K562 (cell line): Measurements from ENCODE around the gene TMEM107. TPM values are rescaled to one million over a fixed set of nuclear protein-coding genes. Genes with fewer than 3 reads are reported as not detected.

Experiments
- FOXK2 ChIP-seq, 2 experiments: fragments of 450-650 bp; IDR thresholded peaks in 1 of 2; conservative IDR thresholded peaks in 1 of 2; 2 replicates each; pipeline ENCODE4 v1.6.1; 2016; ENCODE audit warnings: low read depth in 2 of 2, mild to moderate bottlenecking in 1 of 2
- KHSRP ChIP-seq: fragments of 450-650 bp; IDR thresholded peaks from 2 replicates; pipeline ENCODE4 v1.6.1; 2017
- PHF8 ChIP-seq: fragments of 200-600 bp; sonication (generic); IDR thresholded peaks from 2 replicates; pipeline ENCODE4 v1.6.1; 2012; ENCODE audit warnings: mixed run types, mild to moderate bottlenecking, inconsistent platforms, low read length, moderate library complexity, borderline replicate concordance
- PTBP1 ChIP-seq: fragments of 200-400 bp; formaldehyde crosslinking; IDR thresholded peaks from 2 replicates; pipeline ENCODE4 v1.6.1; 2017; ENCODE audit warnings: low read depth, low read length
- RBM17 ChIP-seq: fragments of 200-400 bp; formaldehyde crosslinking; IDR thresholded peaks from 2 replicates; pipeline ENCODE4 v1.6.1; 2017; ENCODE audit warnings: low read depth, mild to moderate bottlenecking, low read length, borderline replicate concordance
- SREBF1 ChIP-seq: fragments of 150-350 bp; IDR thresholded peaks from 2 replicates; pipeline ENCODE4 v1.6.1; 2014; ENCODE audit warnings: antibody characterized with exemption, low read depth, low read length, borderline replicate concordance
- TEAD1 ChIP-seq, 2 experiments: fragments of 450-650 bp in 1 of 2; sonication (generic) in 1 of 2; formaldehyde crosslinking; IDR thresholded peaks; 2 replicates each; pipeline versions ENCODE4 v1.4.0 to v1.8.0; 2020 to 2022; ENCODE audit warnings: mild to moderate bottlenecking in 2 of 2, missing genetic modification reagents in 1 of 2
- ZBED1 ChIP-seq: IDR thresholded peaks from 2 replicates; pipeline ENCODE4 v1.6.1; 2014
- ZBTB2 ChIP-seq: fragments of 450-650 bp; IDR thresholded peaks from 2 replicates; pipeline ENCODE4 v1.6.1; 2016; ENCODE audit warnings: antibody characterized with exemption
- ZNF124 ChIP-seq: sonication (generic); formaldehyde crosslinking; IDR thresholded peaks from 2 replicates; pipeline ENCODE4 v1.8.1; 2022; ENCODE audit warnings: missing genetic modification reagents
- ZZZ3 ChIP-seq: fragments of 450-650 bp; IDR thresholded peaks from 2 replicates; pipeline ENCODE4 v1.6.1; 2016; ENCODE audit warnings: antibody characterized with exemption, mild to moderate bottlenecking, moderate library complexity
- polyA plus RNA-seq, 8 experiments: library from polyadenylated mRNA; depleted of rRNA in 4 of 8; stranded (reverse) in 5 of 8; unstranded in 3 of 8; fragments of >200 nt; fragmentation: Nextera tagmentation in 2 of 8; fragmentation: Illumina TruSeq in 1 of 8; extraction: Ambion mirVana in 2 of 8; extraction: Trizol in 1 of 8; gene quantifications; 2 replicates each; pipeline versions ENCODE4 v1.2.1 to v1.2.3, GENCODE V29; 2011 to 2014; ENCODE audit warnings: inconsistent platforms in 1 of 8, missing spikeins in 1 of 8
- total RNA-seq, 7 experiments: library from RNA; depleted of rRNA in 6 of 7; stranded (reverse); fragments of >200 nt in 6 of 7; fragmentation: Illumina TruSeq in 2 of 7; extraction: Trizol in 2 of 7; gene quantifications; 2 replicates each; pipeline versions ENCODE4 v1.2.1 to v1.2.3, GENCODE V29; 2011 to 2021; ENCODE audit warnings: low replicate concordance in 1 of 7
- TF ChIP-seq, protein P1 (sequence below): fragments of 200-400 bp; formaldehyde crosslinking; IDR thresholded peaks from 2 replicates; pipeline ENCODE4 v1.6.1; 2017; ENCODE audit warnings: mild to moderate bottlenecking, low read depth, low read length, moderate library complexity
- TF ChIP-seq, protein P2 (sequence below): conservative IDR thresholded peaks from 2 replicates; pipeline ENCODE4 v1.6.1; 2011; ENCODE audit warnings: low read depth, mild to moderate bottlenecking, low read length; ENCODE audit not compliant: control insufficient read depth
- TF ChIP-seq, protein P3 (sequence below): fragments of 250-450 bp; sonication (Bioruptor Pico); IDR thresholded peaks from 2 replicates; pipeline ENCODE4 v1.5.0; 2021; ENCODE audit warnings: mild to moderate bottlenecking, borderline replicate concordance

The TMEM107 gene
- total and polyA plus RNA-seq, 9 of the 15 experiments (the other 6 are each of a cell fraction or from before 2014, with no cell fraction given), result 7.1 to 26.2 (median 16.9) TPM

GRCh38 chr17:8173056-8173870 is 2.9 kb downstream of the TMEM107 start (continued):
- TF ChIP-seq SREBF1 (no peak), RBM17 (no peak), TEAD1 (CRISPR knock-in tag; IDR thresholded peaks at IDR 0.05) (peak; percentile 91 to 92), ZBTB2 (peak; percentile 89; the same call in 1 of the 2 replicates), PTBP1 (peak; percentile 85; the same call in 1 of the 2 replicates), ZBED1 (peak; percentile 100), FOXK2 (conservative IDR thresholded peaks at IDR 0.05 in 1 of 2, IDR thresholded peaks at IDR 0.05 in 1 of 2; ENCODE audit: low read depth in 2 of 2) (peak; percentile 50 to 83; a peak in 2 of 4 replicates), PHF8 (peak; percentile 23; the same call in 1 of the 2 replicates), ZNF124 (no peak), KHSRP (peak; percentile 98), ZZZ3 (peak; percentile 74)
- TF ChIP-seq, protein P1, sequence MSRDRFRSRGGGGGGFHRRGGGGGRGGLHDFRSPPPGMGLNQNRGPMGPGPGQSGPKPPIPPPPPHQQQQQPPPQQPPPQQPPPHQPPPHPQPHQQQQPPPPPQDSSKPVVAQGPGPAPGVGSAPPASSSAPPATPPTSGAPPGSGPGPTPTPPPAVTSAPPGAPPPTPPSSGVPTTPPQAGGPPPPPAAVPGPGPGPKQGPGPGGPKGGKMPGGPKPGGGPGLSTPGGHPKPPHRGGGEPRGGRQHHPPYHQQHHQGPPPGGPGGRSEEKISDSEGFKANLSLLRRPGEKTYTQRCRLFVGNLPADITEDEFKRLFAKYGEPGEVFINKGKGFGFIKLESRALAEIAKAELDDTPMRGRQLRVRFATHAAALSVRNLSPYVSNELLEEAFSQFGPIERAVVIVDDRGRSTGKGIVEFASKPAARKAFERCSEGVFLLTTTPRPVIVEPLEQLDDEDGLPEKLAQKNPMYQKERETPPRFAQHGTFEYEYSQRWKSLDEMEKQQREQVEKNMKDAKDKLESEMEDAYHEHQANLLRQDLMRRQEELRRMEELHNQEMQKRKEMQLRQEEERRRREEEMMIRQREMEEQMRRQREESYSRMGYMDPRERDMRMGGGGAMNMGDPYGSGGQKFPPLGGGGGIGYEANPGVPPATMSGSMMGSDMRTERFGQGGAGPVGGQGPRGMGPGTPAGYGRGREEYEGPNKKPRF, result no peak; the same call in 1 of the 2 replicates
- TF ChIP-seq, protein P2, sequence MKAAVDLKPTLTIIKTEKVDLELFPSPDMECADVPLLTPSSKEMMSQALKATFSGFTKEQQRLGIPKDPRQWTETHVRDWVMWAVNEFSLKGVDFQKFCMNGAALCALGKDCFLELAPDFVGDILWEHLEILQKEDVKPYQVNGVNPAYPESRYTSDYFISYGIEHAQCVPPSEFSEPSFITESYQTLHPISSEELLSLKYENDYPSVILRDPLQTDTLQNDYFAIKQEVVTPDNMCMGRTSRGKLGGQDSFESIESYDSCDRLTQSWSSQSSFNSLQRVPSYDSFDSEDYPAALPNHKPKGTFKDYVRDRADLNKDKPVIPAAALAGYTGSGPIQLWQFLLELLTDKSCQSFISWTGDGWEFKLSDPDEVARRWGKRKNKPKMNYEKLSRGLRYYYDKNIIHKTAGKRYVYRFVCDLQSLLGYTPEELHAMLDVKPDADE, result peak; percentile 97; the same call in 1 of the 2 replicates
- TF ChIP-seq, protein P3, sequence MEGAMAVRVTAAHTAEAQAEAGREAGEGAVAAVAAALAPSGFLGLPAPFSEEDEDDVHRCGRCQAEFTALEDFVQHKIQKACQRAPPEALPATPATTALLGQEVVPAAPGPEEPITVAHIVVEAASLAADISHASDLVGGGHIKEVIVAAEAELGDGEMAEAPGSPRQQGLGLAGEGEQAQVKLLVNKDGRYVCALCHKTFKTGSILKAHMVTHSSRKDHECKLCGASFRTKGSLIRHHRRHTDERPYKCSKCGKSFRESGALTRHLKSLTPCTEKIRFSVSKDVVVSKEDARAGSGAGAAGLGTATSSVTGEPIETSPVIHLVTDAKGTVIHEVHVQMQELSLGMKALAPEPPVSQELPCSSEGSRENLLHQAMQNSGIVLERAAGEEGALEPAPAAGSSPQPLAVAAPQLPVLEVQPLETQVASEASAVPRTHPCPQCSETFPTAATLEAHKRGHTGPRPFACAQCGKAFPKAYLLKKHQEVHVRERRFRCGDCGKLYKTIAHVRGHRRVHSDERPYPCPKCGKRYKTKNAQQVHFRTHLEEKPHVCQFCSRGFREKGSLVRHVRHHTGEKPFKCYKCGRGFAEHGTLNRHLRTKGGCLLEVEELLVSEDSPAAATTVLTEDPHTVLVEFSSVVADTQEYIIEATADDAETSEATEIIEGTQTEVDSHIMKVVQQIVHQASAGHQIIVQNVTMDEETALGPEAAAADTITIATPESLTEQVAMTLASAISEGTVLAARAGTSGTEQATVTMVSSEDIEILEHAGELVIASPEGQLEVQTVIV (CRISPR knock-in tag), result peak; percentile 85
